CD14-positive monocyte (primary cell): Measurements from ENCODE around the gene AP2S1. TPM values are rescaled to one million over a fixed set of nuclear protein-coding genes. Genes with fewer than 3 reads are reported as not detected.

Source experiments
- DNase-seq, 3 donors: peaks; one replicate each; pipeline ENCODE4 v3.0.0-alpha.2; 2011 to 2022
- H2AFZ ChIP-seq: 2 replicates; pipeline ENCODE4 v1.6.0; 2012; ENCODE audit warnings: mild to moderate bottlenecking, low read depth, low read length, inconsistent platforms; ENCODE audit not compliant: insufficient read depth, poor library complexity, severe bottlenecking
- H3K27ac ChIP-seq, 2 donors: 1 replicate in 1 of 2; 2 replicates in 1 of 2; pipeline ENCODE4 v1.5.1; 2012 to 2013; ENCODE audit warnings: low read length in 2 of 2, control low read depth in 1 of 2, inconsistent platforms in 1 of 2, low read depth in 1 of 2, mild to moderate bottlenecking in 1 of 2
- H3K27me3 ChIP-seq, 2 donors: one replicate each; pipeline versions ENCODE4 v1.6.0 to v1.6.1; 2011 to 2013; ENCODE audit warnings: low read length in 2 of 2; ENCODE audit not compliant: control insufficient read depth in 2 of 2, insufficient read depth in 2 of 2
- H3K36me3 ChIP-seq, 2 donors: replicated peaks in 1 of 2; 1 replicate in 1 of 2; 2 replicates in 1 of 2; pipeline versions ENCODE4 v1.5.1 to v1.6.1; 2012 to 2013; ENCODE audit warnings: low read length in 2 of 2, control low read depth in 1 of 2, inconsistent platforms in 1 of 2, mild to moderate bottlenecking in 1 of 2; ENCODE audit not compliant: insufficient read depth in 2 of 2, control insufficient read depth in 1 of 2
- H3K4me1 ChIP-seq, 2 donors: 1 replicate in 1 of 2; 2 replicates in 1 of 2; pipeline versions ENCODE4 v1.5.1 to v1.6.1; 2012 to 2013; ENCODE audit warnings: low read length in 2 of 2, control low read depth in 1 of 2, inconsistent platforms in 1 of 2, mild to moderate bottlenecking in 1 of 2, moderate library complexity in 1 of 2; ENCODE audit not compliant: insufficient read depth in 2 of 2, control insufficient read depth in 1 of 2
- H3K4me2 ChIP-seq: replicated peaks from 2 replicates; pipeline ENCODE3; 2012; ENCODE audit warnings: low read length, moderate library complexity, mild to moderate bottlenecking; ENCODE audit not compliant: poor library complexity, severe bottlenecking; ENCODE audit errors: extremely low read depth
- H3K4me3 ChIP-seq, 3 experiments: fragments of 200-600 bp in 1 of 3; sonication (generic) in 1 of 3; replicated peaks in 1 of 3; 1 replicate in 2 of 3; 2 replicates in 1 of 3; pipeline ENCODE4 v1.5.1; 2011 to 2013; ENCODE audit warnings: low read length in 3 of 3, mild to moderate bottlenecking in 3 of 3, control low read depth in 2 of 3, low read depth in 2 of 3, inconsistent platforms in 1 of 3, moderate library complexity in 1 of 3
- H3K79me2 ChIP-seq: 2 replicates; pipeline ENCODE4 v1.6.0; 2012; ENCODE audit warnings: mild to moderate bottlenecking, control low read depth, inconsistent platforms, low read length, moderate library complexity; ENCODE audit not compliant: insufficient read depth
- H3K9ac ChIP-seq: 2 replicates; pipeline ENCODE4 v1.6.0; 2017; ENCODE audit warnings: low read length, mild to moderate bottlenecking; ENCODE audit not compliant: insufficient read depth, poor library complexity, severe bottlenecking
- H3K9me3 ChIP-seq, 2 donors: replicated peaks in 1 of 2; 1 replicate in 1 of 2; 2 replicates in 1 of 2; pipeline versions ENCODE4 v1.5.1 to v1.6.1; 2012 to 2013; ENCODE audit warnings: low read length in 2 of 2, control low read depth in 1 of 2; ENCODE audit not compliant: control insufficient read depth in 1 of 2, insufficient read depth in 1 of 2
- H4K20me1 ChIP-seq: 2 replicates; pipeline ENCODE4 v1.6.0; 2012; ENCODE audit warnings: mild to moderate bottlenecking, low read length, control low read depth, moderate library complexity; ENCODE audit not compliant: insufficient read depth
- H3K27ac Mint-ChIP-seq, 7 donors: one replicate each; pipeline ENCODE4 v1.8.0; 2020; ENCODE audit warnings: mild to moderate bottlenecking in 7 of 7, mixed read lengths in 7 of 7, moderate library complexity in 6 of 7, inconsistent platforms in 2 of 7
- H3K27me3 Mint-ChIP-seq, 3 donors: one replicate each; pipeline ENCODE4 v1.8.0; 2021 to 2022; ENCODE audit warnings: low read depth in 3 of 3, mild to moderate bottlenecking in 3 of 3, mixed read lengths in 3 of 3, moderate library complexity in 3 of 3, inconsistent platforms in 1 of 3
- H3K36me3 Mint-ChIP-seq, 2 donors: one replicate each; pipeline ENCODE4 v1.8.0; 2020; ENCODE audit warnings: mixed read lengths in 2 of 2, inconsistent platforms in 1 of 2, mild to moderate bottlenecking in 1 of 2
- H3K4me1 Mint-ChIP-seq: one replicate; pipeline ENCODE4 v1.8.0; 2020; ENCODE audit warnings: mild to moderate bottlenecking, mixed read lengths
- H3K4me3 Mint-ChIP-seq, 2 donors: one replicate each; pipeline ENCODE4 v1.8.0; 2020; ENCODE audit warnings: mild to moderate bottlenecking in 2 of 2, mixed read lengths in 2 of 2, moderate library complexity in 1 of 2
- H3K9me3 Mint-ChIP-seq, 7 donors: one replicate each; pipeline ENCODE4 v1.8.0; 2020 to 2022; ENCODE audit warnings: mixed read lengths in 7 of 7, mild to moderate bottlenecking in 6 of 7, moderate library complexity in 6 of 7, inconsistent platforms in 2 of 7
- WGBS: methylation state at CpG from one replicate; pipeline ENCODE4 v1.1.5; 2013; ENCODE audit warnings: missing lambda C conversion rate; ENCODE audit not compliant: insufficient coverage; 5-methylcytosine and 5-hydroxymethylcytosine counted together
- intact Hi-C, 2 donors: fragments of 100-400 bp; cut with micrococcal nuclease; formaldehyde crosslinking; loops; one replicate each; pipeline versions ENCODE4 v1.15.0 to v1.15.1; 2023
- polyA plus RNA-seq, 3 donors: library from polyadenylated mRNA; depleted of rRNA in 1 of 3; unstranded in 2 of 3; stranded (reverse) in 1 of 3; fragments of 300-500 nt in 2 of 3; fragments of >200 nt in 1 of 3; fragmentation: Illumina TruSeq in 2 of 3; gene quantifications; 1 replicate in 2 of 3; 2 replicates in 1 of 3; pipeline ENCODE4 v1.2.3, GENCODE V29; 2012 to 2021
- small RNA-seq: library from RNA; depleted of rRNA; stranded (forward); fragments of <200 nt; gene quantifications from one replicate; pipeline ENCODE3, GENCODE V24; 2012; ENCODE audit warnings: low read depth; ENCODE audit not compliant: insufficient read length
- TF ChIP-seq, protein P1 (sequence below): fragments of 200-600 bp; IDR thresholded peaks from one replicate; pipeline ENCODE4 v1.8.0; 2022; ENCODE audit warnings: antibody characterized with exemption, mild to moderate bottlenecking

The AP2S1 gene
- polyA plus RNA-seq, 3 donors = 123 to 194 (median 170) TPM

DNA sequence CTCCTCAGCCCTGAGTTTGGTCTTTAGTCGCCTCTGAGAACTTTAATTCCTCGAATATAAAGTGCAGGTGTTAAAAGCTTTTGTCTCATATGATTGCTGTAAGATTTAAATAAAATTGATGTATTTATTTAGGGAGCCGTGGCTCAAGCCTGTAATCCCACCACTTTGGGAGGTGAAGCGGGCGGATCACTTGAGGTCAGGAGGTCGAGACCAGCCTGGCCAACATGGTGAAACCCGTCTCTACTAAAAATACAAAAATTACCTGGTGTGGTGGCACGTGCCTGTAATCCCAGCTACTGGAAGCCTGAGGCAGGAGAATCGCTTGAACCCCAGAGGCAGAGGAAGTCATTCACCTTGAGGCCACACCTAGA, 61.7 kb downstream of the AP2S1 start:
- Mint-ChIP-seq H3K27me3 (peaks cover 0 to 3% (median 3%) of the 10 kb centered on the region in 3 donors), H3K4me3 (no peak overlapping the region), H3K9me3 (no peaks in the 10 kb centered on the region), H3K27ac (no peak overlapping the region), H3K4me1 (peaks cover 38% of the 10 kb centered on the region), H3K36me3 (peaks cover 2 to 7% of the 10 kb centered on the region in 2 donors)
- peak overlapping the region in 1 of 3 experiments; percentile 93 for H3K4me3 ChIP-seq
- H4K20me1 ChIP-seq = peaks cover 40% of the 10 kb centered on the region
- H3K27me3 ChIP-seq = no peaks in the 10 kb centered on the region
- peaks cover 33 to 45% of the 10 kb centered on the region in 2 donors for H3K4me1 ChIP-seq
- TF ChIP-seq, protein P1, sequence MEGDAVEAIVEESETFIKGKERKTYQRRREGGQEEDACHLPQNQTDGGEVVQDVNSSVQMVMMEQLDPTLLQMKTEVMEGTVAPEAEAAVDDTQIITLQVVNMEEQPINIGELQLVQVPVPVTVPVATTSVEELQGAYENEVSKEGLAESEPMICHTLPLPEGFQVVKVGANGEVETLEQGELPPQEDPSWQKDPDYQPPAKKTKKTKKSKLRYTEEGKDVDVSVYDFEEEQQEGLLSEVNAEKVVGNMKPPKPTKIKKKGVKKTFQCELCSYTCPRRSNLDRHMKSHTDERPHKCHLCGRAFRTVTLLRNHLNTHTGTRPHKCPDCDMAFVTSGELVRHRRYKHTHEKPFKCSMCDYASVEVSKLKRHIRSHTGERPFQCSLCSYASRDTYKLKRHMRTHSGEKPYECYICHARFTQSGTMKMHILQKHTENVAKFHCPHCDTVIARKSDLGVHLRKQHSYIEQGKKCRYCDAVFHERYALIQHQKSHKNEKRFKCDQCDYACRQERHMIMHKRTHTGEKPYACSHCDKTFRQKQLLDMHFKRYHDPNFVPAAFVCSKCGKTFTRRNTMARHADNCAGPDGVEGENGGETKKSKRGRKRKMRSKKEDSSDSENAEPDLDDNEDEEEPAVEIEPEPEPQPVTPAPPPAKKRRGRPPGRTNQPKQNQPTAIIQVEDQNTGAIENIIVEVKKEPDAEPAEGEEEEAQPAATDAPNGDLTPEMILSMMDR = no peak
- no peaks in the 10 kb centered on the region for H3K9me3 ChIP-seq
- no peak for DNase-seq
- peaks cover 45% of the 10 kb centered on the region for H3K79me2 ChIP-seq
- H3K4me2 ChIP-seq = peak overlapping the region; percentile 98
- 91% methylated on average over 5 of the region's 9 CpGs for WGBS
- no peak overlapping the region for H2AFZ ChIP-seq
- H3K9ac ChIP-seq = no peak overlapping the region
- no peak overlapping the region for H3K27ac ChIP-seq
- H3K36me3 ChIP-seq = peaks cover 1 to 2% of the 10 kb centered on the region in 2 donors
- intact Hi-C loops = loop anchor here (5.0 kb wide), 2 partner anchors 63 to 323 kb away; partner anchors contain the start of genes AP2S1 (in 1 of the 2) and ZC3H4 (in 1 of the 2)

DNA sequence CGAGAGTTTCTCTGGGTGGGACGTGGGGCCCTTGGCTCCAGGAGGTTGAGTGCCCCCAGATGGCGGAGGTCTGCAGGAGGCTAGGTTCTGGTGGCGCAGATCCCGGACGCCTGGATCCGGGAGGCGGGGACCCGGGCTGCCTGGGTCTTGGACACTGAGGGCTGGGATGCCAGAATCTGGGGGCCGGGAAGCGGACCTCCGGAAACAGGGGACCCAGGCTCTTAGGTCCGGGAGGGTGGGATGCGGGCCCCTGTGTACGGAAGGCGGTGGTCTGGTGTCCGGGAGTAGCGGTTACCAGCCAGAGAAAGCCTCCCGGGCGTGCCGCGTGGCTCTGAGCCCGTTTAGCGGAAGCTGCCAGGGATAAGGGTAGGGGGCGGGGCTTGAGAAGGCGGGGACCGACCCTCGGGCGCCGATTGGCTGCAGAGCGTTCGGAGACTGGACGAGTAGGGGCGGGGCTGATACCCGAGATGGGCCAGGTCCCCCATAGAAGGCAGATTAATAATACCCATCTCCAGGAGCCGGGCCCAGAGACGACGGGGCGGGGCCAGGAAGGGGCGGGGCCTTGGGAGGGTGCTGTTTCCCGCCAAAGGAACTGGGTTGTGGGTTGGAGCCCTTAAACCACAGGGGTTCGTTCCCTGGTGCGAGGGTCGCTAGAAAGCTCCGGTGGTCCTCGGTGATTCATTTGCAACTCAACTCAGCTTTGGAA, 62.2 kb downstream of the AP2S1 start, which contains the start of gene SLC1A5:
Gene SLC1A5 (minus strand): TSS at position 333 of the 706 bp plus-strand sequence. CDS start 629 bp downstream, outside the sequence.
- 0% methylated on average over 28 of the region's 46 CpGs for WGBS
- DNase-seq = peak; percentile 91 to 95 (median 92)
- intact Hi-C loops = loop anchor here (5.0 kb wide), 2 partner anchors 64 to 324 kb away; partner anchors contain the start of genes AP2S1 (in 1 of the 2) and ZC3H4 (in 1 of the 2)
- Mint-ChIP-seq H3K27me3 (peaks cover 0 to 3% (median 3%) of the 10 kb centered on the region in 3 donors), H3K27ac (peak within 1 kb of the TSS; percentile 76 to 95 (median 93)), H3K9me3 (no peaks in the 10 kb centered on the region), H3K4me1 (peaks cover 43% of the 10 kb centered on the region), H3K4me3 (peak within 1 kb of the TSS; percentile 95 to 97), H3K36me3 (peaks cover 7 to 13% of the 10 kb centered on the region in 2 donors)
- H3K4me3 ChIP-seq = peak within 1 kb of the TSS; percentile 84 to 93 (median 92)
- H3K36me3 ChIP-seq = peaks cover 6 to 8% of the 10 kb centered on the region in 2 donors
- H3K4me1 ChIP-seq = peaks cover 35 to 50% of the 10 kb centered on the region in 2 donors
- peaks cover 50% of the 10 kb centered on the region for H3K79me2 ChIP-seq
- peak within 1 kb of the TSS; percentile 98 for H3K4me2 ChIP-seq
- peak within 1 kb of the TSS; percentile 77 for H3K9ac ChIP-seq
- H3K27ac ChIP-seq = peak within 1 kb of the TSS; percentile 29 to 91
- TF ChIP-seq, protein P1 = no peak
- no peaks in the 10 kb centered on the region for H3K27me3 ChIP-seq
- H2AFZ ChIP-seq = peak within 1 kb of the TSS; percentile 72
- H4K20me1 ChIP-seq = peaks cover 46% of the 10 kb centered on the region
- H3K9me3 ChIP-seq = no peaks in the 10 kb centered on the region

Small RNA genes lying within 50 kb of the gene (small RNA-seq; reads per million reads assigned to genes)
- gene AC008622.3 (not detected), gene HNRNPMP2 (not detected)

Other genes starting within 250 kb of the AP2S1 start
- 100 to 1,000 TPM; 165 to 240 (median 177) TPM for gene CALM3, start 249.5 kb downstream of the AP2S1 start, polyA plus RNA-seq
- 10 to 100 TPM; 12.8 to 51.2 (median 14.1) TPM for gene PTGIR, start 225.8 kb downstream of the AP2S1 start, polyA plus RNA-seq
- not detected for gene GNG8, start 214.6 kb downstream of the AP2S1 start, polyA plus RNA-seq
- under 1 TPM; 0.05 to 0.23 (median 0.09) TPM for gene DACT3, start 189.7 kb downstream of the AP2S1 start, polyA plus RNA-seq
- 10 to 100 TPM in 1 of 3 donors, 1 to 10 TPM in 2; 6.5 to 46.9 (median 8.1) TPM for gene PRKD2, start 133.7 kb downstream of the AP2S1 start, polyA plus RNA-seq
- 10 to 100 TPM in 1 of 3 donors, 1 to 10 TPM in 2; 2.1 to 21.5 (median 2.7) TPM for gene FKRP, start 104.8 kb downstream of the AP2S1 start, polyA plus RNA-seq
- gene STRN4, start 104.4 kb downstream of the AP2S1 start, polyA plus RNA-seq = 100 to 1,000 TPM in 1 of 3 donors, 10 to 100 TPM in 2; 37.5 to 239 (median 48.0) TPM
- 10 to 100 TPM; 34.6 to 64.9 (median 57.3) TPM for gene SLC1A5, start 62.3 kb downstream of the AP2S1 start, polyA plus RNA-seq
- 1 to 10 TPM; 1.5 to 7.6 (median 2.0) TPM for gene ARHGAP35, start 10.2 kb upstream of the AP2S1 start, polyA plus RNA-seq
- not detected for gene NPAS1, start 169.0 kb upstream of the AP2S1 start, polyA plus RNA-seq
- gene TMEM160, start 197.8 kb upstream of the AP2S1 start, polyA plus RNA-seq = 100 to 1,000 TPM in 2 of 3 donors, 10 to 100 TPM in 1; 22.0 to 159 (median 103) TPM